Endothelial cell of umbilical vein (primary cell): ENCODE data around the gene MSANTD2.

ENCODE experiments used
- FOS ChIP-seq: IDR thresholded peaks from 2 replicates; pipeline ENCODE4 v1.6.1; 2011; ENCODE audit warnings: mild to moderate bottlenecking, low read length, moderate library complexity, borderline replicate concordance; ENCODE audit not compliant: insufficient read depth
- MYC ChIP-seq: IDR thresholded peaks from one replicate; pipeline ENCODE4 v1.6.1; 2011; ENCODE audit warnings: mild to moderate bottlenecking, low read depth, low read length

DNA sequence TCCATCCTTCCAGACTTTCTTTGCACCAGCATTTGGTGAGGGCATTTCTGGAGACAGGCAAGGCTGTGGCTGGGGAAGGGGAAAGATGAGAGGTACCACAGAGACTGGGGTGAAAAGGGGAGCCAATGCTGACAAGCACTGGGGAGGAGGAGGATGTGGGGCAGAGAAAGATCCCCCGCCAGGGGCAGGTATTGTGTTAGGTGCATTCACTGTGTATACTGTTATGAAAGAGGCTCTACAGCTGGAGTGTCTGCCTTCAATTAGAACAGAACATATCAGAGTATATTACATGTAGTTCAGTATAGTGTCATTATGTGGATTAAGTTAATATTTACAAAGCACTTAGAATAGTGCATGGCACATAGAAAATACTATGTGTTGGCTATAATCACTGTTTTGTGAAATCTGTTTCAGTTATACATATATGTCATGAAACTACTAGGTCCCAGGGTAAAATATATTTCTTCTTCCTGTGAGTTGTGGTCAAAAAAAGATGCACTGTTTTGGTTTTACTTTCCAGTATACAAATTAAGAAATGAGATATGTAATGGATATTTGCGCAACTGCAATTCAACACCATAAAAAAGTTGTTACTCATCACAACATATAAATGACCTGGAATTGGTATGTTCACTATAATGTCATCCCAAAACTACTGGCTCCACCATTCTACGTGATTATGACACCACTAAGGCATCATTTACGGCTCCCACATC, 8.4 kb downstream of the MSANTD2 start:
- no peak for TF ChIP-seq MYC
- TF ChIP-seq FOS: no peak
